Thyroid gland (tissue), 4 donors: ENCODE measurements around the gene ATG14. TPM values are rescaled to one million over a fixed set of nuclear protein-coding genes. Genes with fewer than 3 reads are reported as not detected.

Source experiments
- DNase-seq, 2 donors: peaks; one replicate each; pipeline ENCODE4 v3.0.0-alpha.2; 2019
- H3K27ac ChIP-seq, 3 donors: fragments of 200-600 bp; sonication (generic); 1 replicate in 2 of 3; 2 replicates in 1 of 3; pipeline ENCODE4 v1.5.1; 2016 to 2019; ENCODE audit warnings: mild to moderate bottlenecking in 1 of 3, moderate library complexity in 1 of 3
- H3K27me3 ChIP-seq: fragments of 200-600 bp; sonication (generic); one replicate; pipeline ENCODE4 v1.5.1; 2019
- H3K36me3 ChIP-seq, 2 donors: fragments of 200-600 bp; sonication (generic); one replicate each; pipeline ENCODE4 v1.5.1; 2016 to 2019
- H3K4me1 ChIP-seq, 2 donors: fragments of 200-600 bp; sonication (generic); one replicate each; pipeline ENCODE4 v1.5.1; 2017 to 2019
- H3K4me3 ChIP-seq, 3 donors: fragments of 200-600 bp; sonication (generic); replicated peaks in 1 of 3; 1 replicate in 2 of 3; 2 replicates in 1 of 3; pipeline ENCODE4 v1.5.1; 2016; ENCODE audit warnings: mild to moderate bottlenecking in 1 of 3
- H3K9me3 ChIP-seq: fragments of 200-600 bp; sonication (generic); one replicate; pipeline ENCODE4 v1.5.1; 2017
- CTCF ChIP-seq, 6 experiments: fragments of 200-600 bp in 3 of 6; fragments of 450-650 bp in 3 of 6; sonication (generic) in 3 of 6; IDR thresholded peaks; one replicate each; pipeline ENCODE4 v1.5.1; 2016 to 2019; ENCODE audit warnings: antibody characterized with exemption in 6 of 6, mild to moderate bottlenecking in 2 of 6, inconsistent platforms in 1 of 6, moderate library complexity in 1 of 6
- POLR2A ChIP-seq, 2 donors: fragments of 450-650 bp; IDR thresholded peaks; one replicate each; pipeline ENCODE4 v1.6.1; 2017; ENCODE audit warnings: antibody characterized with exemption in 2 of 2, mild to moderate bottlenecking in 2 of 2, moderate library complexity in 1 of 2
- WGBS, 2 donors: methylation state at CpG; one replicate each; pipeline ENCODE4 v1.1.5; 2017; 5-methylcytosine and 5-hydroxymethylcytosine counted together
- intact Hi-C: fragments of 100-400 bp; cut with DNase I; formaldehyde crosslinking; loops from one replicate; pipeline ENCODE4 v1.15.1; 2023
- total RNA-seq, 4 donors: library from RNA; depleted of rRNA; stranded (reverse); fragments of >200 nt; gene quantifications; one replicate each; pipeline ENCODE4 v1.2.3, GENCODE V29; 2016

Gene ATG14
- total RNA-seq, 4 donors from 2014 or later: 13.3 to 22.2 (median 19.1) TPM

DNA sequence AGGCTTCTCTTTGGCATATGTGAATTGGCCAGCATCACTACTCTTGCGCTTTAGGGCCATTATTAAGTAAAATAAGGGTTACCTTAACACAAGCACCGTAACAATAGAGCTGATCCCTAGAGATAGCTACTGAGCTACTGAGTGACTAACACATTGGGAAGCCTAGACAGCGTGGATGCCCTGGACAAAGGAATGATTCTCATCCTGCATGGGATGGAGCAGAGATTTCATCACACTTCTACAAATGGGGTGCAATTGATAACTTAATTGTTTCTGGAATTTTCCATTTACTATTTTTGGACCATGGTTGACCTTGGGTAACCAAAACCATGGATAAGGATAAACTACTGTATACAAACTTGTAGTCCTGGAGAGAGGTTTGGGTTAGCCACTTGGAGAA, 83.3 kb downstream of the ATG14 start:
- Histone ChIP-seq H3K9me3 (no peaks in the 10 kb centered on the region), H3K27ac (no peak overlapping the region), H3K27me3 (no peaks in the 10 kb centered on the region), H3K4me1 (peaks cover 42 to 62% of the 10 kb centered on the region in 2 donors), H3K4me3 (no peak overlapping the region), H3K36me3 (no peaks in the 10 kb centered on the region)
- WGBS, 2 donors: 63 to 98% methylated on average over 3 of the region's 3 CpGs
- TF ChIP-seq POLR2A (IDR thresholded peaks at IDR 0.05) (no peak), CTCF (IDR thresholded peaks at IDR 0.05) (no peak)
- DNase-seq: no peak
- intact Hi-C loops: no loop called here

DNA sequence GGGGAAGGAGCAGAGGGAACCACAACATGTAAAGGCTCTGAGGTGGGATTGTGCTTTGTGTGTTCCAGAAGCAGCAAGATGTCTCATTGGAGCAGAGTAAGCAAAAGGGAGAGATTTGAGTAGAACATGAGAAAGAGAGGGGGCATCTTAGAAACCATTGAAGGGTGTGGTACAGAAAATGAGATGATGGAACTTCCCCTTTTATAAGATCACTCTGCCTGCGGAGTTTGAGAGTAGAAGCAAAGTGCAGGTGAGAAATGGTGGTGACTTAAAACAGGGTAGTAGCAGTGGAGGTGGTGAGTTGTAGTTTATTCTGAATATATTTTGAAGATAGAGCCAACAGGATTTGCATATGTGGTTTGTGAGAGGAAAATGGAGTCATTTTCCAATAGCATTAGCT, 84.5 kb downstream of the ATG14 start:
- intact Hi-C loops: no loop called here
- 83 to 90% methylated on average over 1 of the region's 1 CpG for WGBS, 2 donors
- H3K27ac ChIP-seq: no peak overlapping the region

GRCh38 chr14:55324812-55325211, 86.8 kb downstream of the ATG14 start:
- intact Hi-C loops: no loop called here

More for the DNA sequence above, 84.5 kb downstream of the ATG14 start:
- Histone ChIP-seq H3K4me1 (peaks cover 30 to 51% of the 10 kb centered on the region in 2 donors), H3K4me3 (no peak overlapping the region), H3K9me3 (no peaks in the 10 kb centered on the region), H3K27me3 (no peaks in the 10 kb centered on the region), H3K36me3 (no peaks in the 10 kb centered on the region)
- TF ChIP-seq POLR2A (IDR thresholded peaks at IDR 0.05): no peak
- TF ChIP-seq CTCF (IDR thresholded peaks at IDR 0.05): no peak
- no peak for DNase-seq

GRCh38 chr14:55323910-55324309, 87.7 kb downstream of the ATG14 start:
- intact Hi-C loops: no loop called here
- no peak overlapping the region for H3K4me3 ChIP-seq
- peaks cover 20 to 26% of the 10 kb centered on the region in 2 donors for H3K4me1 ChIP-seq
- H3K9me3 ChIP-seq: no peaks in the 10 kb centered on the region
- no peak overlapping the region for H3K27ac ChIP-seq
- TF ChIP-seq POLR2A (IDR thresholded peaks at IDR 0.05) (no peak), CTCF (IDR thresholded peaks at IDR 0.05) (no peak)
- H3K27me3 ChIP-seq: no peaks in the 10 kb centered on the region
- H3K36me3 ChIP-seq: no peaks in the 10 kb centered on the region
- no peak for DNase-seq

More at GRCh38 chr14:55324812-55325211, 86.8 kb downstream of the ATG14 start:
- no peak for TF ChIP-seq CTCF (IDR thresholded peaks at IDR 0.05)
- TF ChIP-seq POLR2A (IDR thresholded peaks at IDR 0.05): no peak
- no peaks in the 10 kb centered on the region for H3K9me3 ChIP-seq
- no peak for DNase-seq
- 96 to 100% methylated on average over 2 of the region's 2 CpGs for WGBS, 2 donors
- peaks cover 26 to 33% of the 10 kb centered on the region in 2 donors for H3K4me1 ChIP-seq
- no peaks in the 10 kb centered on the region for H3K36me3 ChIP-seq
- H3K27me3 ChIP-seq: no peaks in the 10 kb centered on the region
- H3K27ac ChIP-seq: no peak overlapping the region
- H3K4me3 ChIP-seq: no peak overlapping the region

DNA sequence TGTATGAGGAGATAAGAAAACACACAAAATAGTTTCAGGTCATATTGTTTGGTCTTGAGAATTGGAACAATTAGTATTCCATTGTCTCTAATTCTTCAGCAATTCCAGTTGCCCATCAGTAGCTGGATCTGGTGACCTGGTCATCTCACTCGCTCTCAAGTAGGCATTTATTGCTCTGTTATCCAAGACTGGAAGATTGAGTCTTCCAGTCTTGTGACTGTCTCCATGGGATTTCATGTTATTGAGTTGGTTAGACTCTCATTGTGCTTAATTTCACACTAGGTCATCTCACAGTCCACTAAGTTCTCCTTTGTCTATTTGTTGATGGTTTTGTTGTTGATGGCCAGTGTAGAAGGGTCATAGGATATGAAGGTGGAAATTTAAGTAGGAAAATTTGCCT, 92.9 kb downstream of the ATG14 start:
- H3K27me3 ChIP-seq: no peaks in the 10 kb centered on the region
- peaks cover 24 to 30% of the 10 kb centered on the region in 2 donors for H3K4me1 ChIP-seq
- 100% methylated on average over 1 of the region's 1 CpG for WGBS, 2 donors
- no peak for DNase-seq
- no peak overlapping the region for H3K4me3 ChIP-seq
- TF ChIP-seq CTCF (IDR thresholded peaks at IDR 0.05): no peak
- TF ChIP-seq POLR2A (IDR thresholded peaks at IDR 0.05): no peak
- H3K27ac ChIP-seq: no peak overlapping the region
- H3K36me3 ChIP-seq: no peaks in the 10 kb centered on the region
- no peaks in the 10 kb centered on the region for H3K9me3 ChIP-seq
- intact Hi-C loops: no loop called here
